Caco-2 (cell line): ENCODE results near the gene MAS1L. TPM values are rescaled to one million over a fixed set of nuclear protein-coding genes. Genes with fewer than 3 reads are reported as not detected.

Experiments
- BruUV-seq: library from RNA; stranded (reverse); fragments of 400-500 nt; replicated peaks from 2 replicates; lab custom pipeline; 2021; lab: Mats Ljungman, UMichigan
- CTCF ChIA-PET: fragments of 300-600 bp; sonication (Branson Sonifier 250); formaldehyde crosslinking; loops from one replicate; lab custom pipeline; 2022; ENCODE audit warnings: antibody characterized with exemption; lab: Charles Lee
- POLR2A ChIA-PET: fragments of 300-600 bp; sonication (Branson Sonifier 250); formaldehyde crosslinking; loops from one replicate; lab custom pipeline; 2022; ENCODE audit warnings: antibody characterized with exemption; lab: Charles Lee
- DNase-seq, 2 experiments: peaks; one replicate each; pipeline versions ENCODE4 v3.0.0 to v3.0.0-alpha.2; 2020 to 2022
- H3K27me3 ChIP-seq: replicated peaks from 2 replicates; pipeline ENCODE4 v1.6.0; 2011; ENCODE audit warnings: low read length; ENCODE audit not compliant: control insufficient read depth, insufficient read depth
- H3K36me3 ChIP-seq: 2 replicates; pipeline ENCODE4 v1.5.1; 2011; ENCODE audit warnings: low read length; ENCODE audit not compliant: control insufficient read depth, insufficient read depth
- H3K4me1 ChIP-seq: fragments of 250-450 bp; sonication (Bioruptor Pico); 2 replicates; pipeline ENCODE4 v1.5.1; 2020; ENCODE audit warnings: mild to moderate bottlenecking
- H3K4me3 ChIP-seq: 2 replicates; pipeline ENCODE4 v1.5.1; 2011; ENCODE audit warnings: low read depth, mild to moderate bottlenecking, control low read depth, low read length
- H3K9me3 ChIP-seq: fragments of 250-450 bp; sonication (Bioruptor Pico); 2 replicates; pipeline ENCODE4 v1.5.1; 2020; ENCODE audit warnings: mild to moderate bottlenecking, moderate library complexity
- H3K27ac Mint-ChIP-seq: one replicate; pipeline ENCODE4 v1.8.0; 2022; ENCODE audit warnings: mixed read lengths; ENCODE audit not compliant: unreplicated experiment
- H3K27me3 Mint-ChIP-seq: one replicate; pipeline ENCODE4 v1.8.0; 2022; ENCODE audit warnings: mixed read lengths; ENCODE audit not compliant: insufficient read depth, unreplicated experiment
- H3K36me3 Mint-ChIP-seq: one replicate; pipeline ENCODE4 v1.8.0; 2022; ENCODE audit warnings: mild to moderate bottlenecking, mixed read lengths; ENCODE audit not compliant: insufficient read depth, unreplicated experiment
- H3K4me1 Mint-ChIP-seq: one replicate; pipeline ENCODE4 v1.8.0; 2022; ENCODE audit warnings: low read depth, mixed read lengths; ENCODE audit not compliant: unreplicated experiment
- H3K4me3 Mint-ChIP-seq: one replicate; pipeline ENCODE4 v1.8.0; 2022; ENCODE audit warnings: mild to moderate bottlenecking, moderate library complexity, mixed read lengths; ENCODE audit not compliant: unreplicated experiment
- H3K9me3 Mint-ChIP-seq: one replicate; pipeline ENCODE4 v1.8.0; 2022; ENCODE audit warnings: mixed read lengths; ENCODE audit not compliant: unreplicated experiment
- intact Hi-C: fragments of 100-400 bp; cut with micrococcal nuclease; formaldehyde crosslinking; loops from one replicate; pipeline ENCODE4 v1.10.0; 2022; ENCODE audit not compliant: unreplicated experiment
- total RNA-seq: library from RNA; stranded (reverse); gene quantifications from 2 replicates; pipeline ENCODE4 v1.2.3, GENCODE V29; 2022
- TF ChIP-seq, protein P1 (sequence below), 2 experiments: fragments of 200-600 bp in 1 of 2; IDR thresholded peaks; 1 replicate in 1 of 2; 2 replicates in 1 of 2; pipeline versions ENCODE4 v1.5.1 to v1.8.0; 2011 to 2022; ENCODE audit warnings: antibody characterized with exemption in 1 of 2, control low read depth in 1 of 2, inconsistent platforms in 1 of 2, low read depth in 1 of 2, low read length in 1 of 2, mild to moderate bottlenecking in 1 of 2, moderate library complexity in 1 of 2; ENCODE audit not compliant: insufficient read depth in 1 of 2, severe bottlenecking in 1 of 2, unreplicated experiment in 1 of 2

MAS1L gene
- total RNA-seq, 1 experiment from 2014 or later = not detected

DNA sequence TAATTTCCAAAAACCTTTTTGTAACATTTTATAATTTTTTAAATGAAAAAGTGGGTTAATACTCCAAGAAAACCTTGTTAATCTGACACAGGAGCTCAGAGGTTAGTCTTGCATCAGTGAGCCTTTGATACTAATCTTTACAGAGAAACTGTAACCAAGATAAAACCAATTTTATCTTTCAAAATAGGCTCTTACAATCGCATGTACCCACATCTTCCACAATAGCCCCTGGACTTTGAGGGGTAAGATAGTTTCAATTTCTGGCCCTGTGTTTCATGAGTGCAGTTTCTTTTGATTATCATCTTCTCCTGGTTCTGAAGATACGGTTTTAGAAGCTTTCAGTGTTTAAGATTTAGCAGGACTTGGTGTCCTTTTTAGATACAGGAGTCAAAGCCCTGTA is 34.5 kb upstream of the MAS1L start:
- TF ChIP-seq, protein P1, sequence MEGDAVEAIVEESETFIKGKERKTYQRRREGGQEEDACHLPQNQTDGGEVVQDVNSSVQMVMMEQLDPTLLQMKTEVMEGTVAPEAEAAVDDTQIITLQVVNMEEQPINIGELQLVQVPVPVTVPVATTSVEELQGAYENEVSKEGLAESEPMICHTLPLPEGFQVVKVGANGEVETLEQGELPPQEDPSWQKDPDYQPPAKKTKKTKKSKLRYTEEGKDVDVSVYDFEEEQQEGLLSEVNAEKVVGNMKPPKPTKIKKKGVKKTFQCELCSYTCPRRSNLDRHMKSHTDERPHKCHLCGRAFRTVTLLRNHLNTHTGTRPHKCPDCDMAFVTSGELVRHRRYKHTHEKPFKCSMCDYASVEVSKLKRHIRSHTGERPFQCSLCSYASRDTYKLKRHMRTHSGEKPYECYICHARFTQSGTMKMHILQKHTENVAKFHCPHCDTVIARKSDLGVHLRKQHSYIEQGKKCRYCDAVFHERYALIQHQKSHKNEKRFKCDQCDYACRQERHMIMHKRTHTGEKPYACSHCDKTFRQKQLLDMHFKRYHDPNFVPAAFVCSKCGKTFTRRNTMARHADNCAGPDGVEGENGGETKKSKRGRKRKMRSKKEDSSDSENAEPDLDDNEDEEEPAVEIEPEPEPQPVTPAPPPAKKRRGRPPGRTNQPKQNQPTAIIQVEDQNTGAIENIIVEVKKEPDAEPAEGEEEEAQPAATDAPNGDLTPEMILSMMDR (IDR thresholded peaks at IDR 0.05; ENCODE audit: insufficient read depth in 1 of 2, low read depth in 1 of 2, low read length in 1 of 2, severe bottlenecking in 1 of 2, unreplicated experiment in 1 of 2) = no peak
- no peak for DNase-seq
- no peaks in the 10 kb centered on the region for H3K36me3 Mint-ChIP-seq
- no TSS peak for BruUV-seq
- no peaks in the 10 kb centered on the region for H3K4me1 ChIP-seq
- CTCF ChIA-PET = no interaction called here
- H3K36me3 ChIP-seq = no peaks in the 10 kb centered on the region
- H3K27me3 Mint-ChIP-seq = peaks cover 2% of the 10 kb centered on the region
- peaks cover 10% of the 10 kb centered on the region for H3K9me3 Mint-ChIP-seq
- no peak overlapping the region for H3K4me3 Mint-ChIP-seq
- no peak overlapping the region for H3K27ac Mint-ChIP-seq
- H3K4me1 Mint-ChIP-seq = no peaks in the 10 kb centered on the region
- intact Hi-C loops = no loop called here
- H3K9me3 ChIP-seq = peaks cover 4% of the 10 kb centered on the region; the same call in 1 of the 2 replicates
- no peaks in the 10 kb centered on the region for H3K27me3 ChIP-seq
- POLR2A ChIA-PET = no interaction called here
- H3K4me3 ChIP-seq = no peak overlapping the region

DNA sequence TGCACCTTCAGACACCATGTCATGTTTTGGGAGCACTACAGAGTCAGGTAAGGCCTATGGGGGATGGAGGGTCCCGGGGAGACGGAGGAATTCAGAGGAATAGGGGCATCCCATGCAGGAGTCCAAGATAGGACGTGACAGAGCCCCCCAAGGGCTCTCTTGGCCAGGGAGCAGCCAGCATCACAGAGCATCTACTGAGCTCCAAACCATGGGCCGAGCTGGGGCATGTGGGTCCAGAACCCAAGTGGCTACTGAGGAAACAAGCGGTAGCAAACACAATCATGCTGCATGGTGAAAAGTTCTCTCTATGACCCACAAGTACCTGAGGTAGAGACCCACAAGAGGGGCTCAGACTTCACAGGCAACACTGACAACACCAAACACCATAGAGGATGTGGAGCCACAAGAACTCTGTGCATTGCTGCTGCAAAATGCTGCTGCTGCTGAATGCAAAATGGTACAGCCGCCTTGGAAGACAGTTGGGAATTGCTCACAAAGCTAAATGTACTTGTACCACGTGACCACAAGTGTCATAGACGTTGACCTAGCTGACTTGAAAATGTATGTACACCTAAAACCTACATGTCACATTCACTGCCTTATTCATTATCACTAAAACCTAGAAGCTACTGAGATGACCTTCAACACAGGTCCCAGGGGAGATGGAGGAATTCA is 33.4 kb upstream of the MAS1L start:
- Mint-ChIP-seq H3K27me3 (peaks cover 2% of the 10 kb centered on the region), H3K9me3 (peaks cover 10% of the 10 kb centered on the region), H3K4me3 (no peak overlapping the region), H3K27ac (no peak overlapping the region), H3K4me1 (no peaks in the 10 kb centered on the region), H3K36me3 (no peaks in the 10 kb centered on the region)
- TF ChIP-seq, protein P1 (IDR thresholded peaks at IDR 0.05; ENCODE audit: insufficient read depth in 1 of 2, low read depth in 1 of 2, low read length in 1 of 2, severe bottlenecking in 1 of 2, unreplicated experiment in 1 of 2) = no peak
- peaks cover 4% of the 10 kb centered on the region; the same call in 1 of the 2 replicates for H3K9me3 ChIP-seq
- ChIA-PET POLR2A (no interaction called here), CTCF (no interaction called here)
- intact Hi-C loops = no loop called here
- no peaks in the 10 kb centered on the region for H3K27me3 ChIP-seq
- H3K4me3 ChIP-seq = no peak overlapping the region
- no peak for DNase-seq
- no peaks in the 10 kb centered on the region for H3K4me1 ChIP-seq
- no TSS peak for BruUV-seq
- H3K36me3 ChIP-seq = no peaks in the 10 kb centered on the region

DNA sequence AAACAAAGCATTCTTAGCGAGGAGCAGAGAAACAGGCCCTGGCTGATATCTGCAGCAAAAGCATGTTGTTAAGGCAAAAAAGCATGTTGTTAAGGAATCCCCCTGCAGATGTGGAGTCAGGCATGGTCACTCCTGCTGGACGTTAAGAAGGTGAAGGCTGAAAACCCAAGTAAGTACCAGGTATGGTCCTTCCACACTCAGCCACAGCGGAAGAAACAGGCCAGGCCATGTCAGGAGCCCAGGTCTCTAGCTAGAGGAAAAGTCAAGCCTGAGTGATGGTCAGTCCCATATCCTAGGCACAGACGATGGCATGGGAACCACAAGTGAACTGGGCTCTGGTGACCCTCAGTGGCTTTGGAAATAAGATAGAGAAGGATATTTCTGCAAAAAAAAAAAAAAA is 32.5 kb upstream of the MAS1L start:
- no peaks in the 10 kb centered on the region for H3K36me3 Mint-ChIP-seq
- peaks cover 9% of the 10 kb centered on the region for H3K9me3 ChIP-seq
- BruUV-seq = no TSS peak
- CTCF ChIA-PET = no interaction called here
- no peaks in the 10 kb centered on the region for H3K36me3 ChIP-seq
- H3K4me1 Mint-ChIP-seq = no peaks in the 10 kb centered on the region
- DNase-seq = no peak
- no peaks in the 10 kb centered on the region for H3K4me1 ChIP-seq
- intact Hi-C loops = no loop called here
- TF ChIP-seq, protein P1 (IDR thresholded peaks at IDR 0.05; ENCODE audit: insufficient read depth in 1 of 2, low read depth in 1 of 2, low read length in 1 of 2, severe bottlenecking in 1 of 2, unreplicated experiment in 1 of 2) = no peak
- H3K4me3 Mint-ChIP-seq = no peak overlapping the region
- POLR2A ChIA-PET = no interaction called here
- no peak overlapping the region for H3K27ac Mint-ChIP-seq
- no peak overlapping the region for H3K4me3 ChIP-seq
- H3K27me3 Mint-ChIP-seq = peaks cover 2% of the 10 kb centered on the region
- H3K27me3 ChIP-seq = no peaks in the 10 kb centered on the region
- H3K9me3 Mint-ChIP-seq = peaks cover 13% of the 10 kb centered on the region
